ENCODE results near the gene CACNG4.

The CACNG4 gene

DNA sequence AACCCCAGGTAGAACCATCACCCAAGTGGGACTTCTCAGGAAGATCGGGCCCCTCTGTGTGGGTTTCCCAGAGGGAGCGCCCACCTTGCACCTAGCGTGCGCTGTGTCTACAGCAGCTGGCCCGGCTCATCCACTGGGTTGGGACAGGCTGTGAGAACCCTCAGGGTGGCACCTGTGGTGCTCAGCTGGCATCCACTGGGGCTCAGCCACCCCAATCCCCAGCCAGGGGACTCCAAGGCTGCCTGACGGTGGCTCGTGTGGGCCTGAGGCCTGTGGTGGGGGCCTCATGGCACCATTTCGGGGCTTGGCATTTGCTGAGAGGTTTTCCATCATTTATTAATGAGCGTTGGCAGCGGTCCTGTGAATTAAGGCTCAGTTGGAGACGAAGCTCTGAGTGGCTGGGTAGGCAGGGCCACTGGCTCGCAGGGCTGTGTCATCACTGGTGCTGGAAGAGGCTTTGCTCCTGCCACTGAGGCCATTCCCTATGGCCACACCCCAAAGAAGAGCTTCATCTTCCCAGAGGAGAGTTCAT is 28.5 kb downstream of the CACNG4 start:
- DNase-seq (ENCODE audit: insufficient read length, low spot score): no peak
- no peak for FAIRE-seq

DNA sequence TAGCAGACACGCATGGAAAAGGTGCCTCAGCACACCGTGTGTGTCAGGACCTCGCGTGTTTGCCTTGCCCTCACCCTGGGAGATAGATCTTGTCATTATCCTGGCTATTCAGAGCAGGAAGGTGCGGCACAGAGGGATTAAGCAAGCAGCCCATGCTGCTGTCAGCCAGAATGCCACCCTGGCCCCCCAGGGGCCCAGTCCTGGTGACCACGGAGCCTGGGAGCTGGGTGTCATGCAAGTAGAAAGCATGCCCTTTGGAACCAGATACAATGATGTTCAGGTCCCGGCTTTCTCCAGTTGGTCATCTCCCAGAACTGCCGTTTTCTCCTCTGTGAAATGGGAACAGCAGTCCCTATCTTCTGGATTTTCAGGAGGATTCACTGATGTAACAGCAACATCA is 29.9 kb downstream of the CACNG4 start:
- FAIRE-seq (no peak), DNase-seq (ENCODE audit: insufficient read length, low spot score) (no peak)
- TF ChIP-seq POLR2A (IDR thresholded peaks at IDR 0.05; ENCODE audit: low read depth, low read length): no peak

More for the DNA sequence above, 28.5 kb downstream of the CACNG4 start:
- no peak for TF ChIP-seq POLR2A (IDR thresholded peaks at IDR 0.05; ENCODE audit: low read depth, low read length)

DNA sequence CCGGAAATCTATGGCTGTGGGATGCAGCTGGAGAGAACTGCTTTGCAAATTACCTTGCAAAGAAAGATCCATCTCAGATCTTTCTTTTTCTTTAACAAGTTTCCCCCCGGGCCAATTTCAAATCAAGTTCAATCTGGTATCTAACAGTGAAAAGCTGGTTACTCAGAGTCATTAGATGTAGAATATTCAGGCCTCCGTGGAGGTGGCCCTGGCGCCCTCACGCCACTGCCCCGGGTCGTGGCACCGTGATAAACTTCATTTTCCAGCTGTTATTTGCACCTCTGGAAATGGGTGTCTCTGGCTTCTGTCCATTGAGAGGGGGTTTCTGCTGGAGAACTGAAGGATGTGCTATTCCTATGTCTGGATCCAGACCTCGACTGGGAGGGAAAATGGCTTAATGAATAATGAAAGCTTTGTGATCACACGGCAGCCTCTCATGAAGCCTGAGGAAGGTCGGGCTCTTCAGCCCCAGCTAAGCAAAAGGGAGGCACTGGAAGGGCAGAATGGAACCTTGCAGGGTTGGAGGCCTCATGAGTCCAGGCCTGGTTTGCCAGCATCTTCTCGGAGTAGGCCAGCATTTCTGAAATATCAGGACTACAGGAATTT is 30.5 kb downstream of the CACNG4 start:
- no peak for FAIRE-seq
- no peak for DNase-seq (ENCODE audit: insufficient read length, low spot score)
- no peak for TF ChIP-seq POLR2A (IDR thresholded peaks at IDR 0.05; ENCODE audit: low read depth, low read length)

DNA sequence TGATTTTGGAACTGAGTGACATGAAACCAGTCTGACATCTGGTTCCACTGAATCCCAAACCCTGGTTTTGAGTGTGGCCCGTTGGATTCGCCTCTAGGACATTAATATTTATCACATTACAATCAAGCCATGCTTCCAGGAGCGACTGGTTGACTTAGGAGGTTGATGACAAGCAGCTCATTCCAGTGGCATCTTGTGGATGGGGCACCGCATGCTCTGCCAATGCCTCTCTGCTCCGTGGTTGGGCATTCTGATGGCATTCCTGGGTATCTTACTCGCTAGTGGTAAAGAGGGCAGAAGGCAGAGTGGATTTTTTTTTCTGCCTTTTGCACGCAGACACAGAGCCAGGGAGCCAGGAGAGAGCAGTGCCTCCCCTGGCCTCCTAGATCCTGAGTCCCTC is 31.4 kb downstream of the CACNG4 start:
- DNase-seq (ENCODE audit: insufficient read length, low spot score): no peak
- no peak for FAIRE-seq
- no peak for TF ChIP-seq POLR2A (IDR thresholded peaks at IDR 0.05; ENCODE audit: low read depth, low read length)

GRCh38 chr17:66996926-66997325 is 32.4 kb downstream of the CACNG4 start:
- FAIRE-seq (no peak), DNase-seq (ENCODE audit: insufficient read length, low spot score) (no peak)
- no peak for TF ChIP-seq POLR2A (IDR thresholded peaks at IDR 0.05; ENCODE audit: low read depth, low read length)

- DNase-seq (ENCODE audit: insufficient read length, low spot score) (no peak), FAIRE-seq (no peak)
- no peak for TF ChIP-seq POLR2A (IDR thresholded peaks at IDR 0.05; ENCODE audit: low read depth, low read length)
These were observed 38.7 kb downstream of the CACNG4 start for GRCh38 chr17:67003231-67003630.

DNA sequence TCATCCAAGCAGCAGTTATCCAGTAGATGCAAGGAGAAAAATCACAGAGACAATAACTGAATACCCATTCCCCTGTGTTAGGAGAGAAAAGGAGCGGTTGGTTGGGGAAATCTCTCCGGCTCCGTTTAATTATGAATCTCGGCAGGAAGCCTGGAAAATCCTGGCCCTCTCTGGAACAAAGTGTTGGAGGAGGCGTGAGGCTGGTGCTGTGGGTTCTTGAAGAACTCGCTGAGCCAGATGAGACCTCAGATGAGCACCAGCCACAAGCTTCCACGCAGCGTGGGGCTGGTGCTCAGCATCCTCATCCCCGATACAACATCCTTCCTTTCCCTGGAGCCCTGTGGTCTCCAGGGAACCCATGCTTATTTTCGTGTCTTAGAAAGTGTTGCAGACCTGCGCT is 39.7 kb downstream of the CACNG4 start:
- FAIRE-seq (no peak), DNase-seq (ENCODE audit: insufficient read length, low spot score) (no peak)

GRCh38 chr17:67007266-67007665 is 42.8 kb downstream of the CACNG4 start:
- DNase-seq (ENCODE audit: insufficient read length, low spot score): no peak
- TF ChIP-seq POLR2A (IDR thresholded peaks at IDR 0.05; ENCODE audit: low read depth, low read length): no peak
- no peak for FAIRE-seq

More for the DNA sequence above, 39.7 kb downstream of the CACNG4 start:
- no peak for TF ChIP-seq POLR2A (IDR thresholded peaks at IDR 0.05; ENCODE audit: low read depth, low read length)

- no peak for TF ChIP-seq POLR2A (IDR thresholded peaks at IDR 0.05; ENCODE audit: low read depth, low read length)
- DNase-seq (ENCODE audit: insufficient read length, low spot score) (no peak), FAIRE-seq (no peak)
These were observed 43.6 kb downstream of the CACNG4 start for GRCh38 chr17:67008101-67008500.

GRCh38 chr17:67011527-67012175 is 47.1 kb downstream of the CACNG4 start:
- no peak for TF ChIP-seq POLR2A (IDR thresholded peaks at IDR 0.05; ENCODE audit: low read depth, low read length)
- DNase-seq (ENCODE audit: insufficient read length, low spot score): no peak
- FAIRE-seq: no peak

- DNase-seq (ENCODE audit: insufficient read length, low spot score) (no peak), FAIRE-seq (no peak)
- no peak for TF ChIP-seq POLR2A (IDR thresholded peaks at IDR 0.05; ENCODE audit: low read depth, low read length)
These were observed 49.4 kb downstream of the CACNG4 start for GRCh38 chr17:67013891-67014290.

GRCh38 chr17:67015001-67015400 is 50.5 kb downstream of the CACNG4 start:
- DNase-seq (ENCODE audit: insufficient read length, low spot score): no peak
- TF ChIP-seq POLR2A (IDR thresholded peaks at IDR 0.05; ENCODE audit: low read depth, low read length): no peak
- FAIRE-seq: no peak

- DNase-seq (ENCODE audit: insufficient read length, low spot score) (no peak), FAIRE-seq (no peak)
- no peak for TF ChIP-seq POLR2A (IDR thresholded peaks at IDR 0.05; ENCODE audit: low read depth, low read length)
These were observed 51.7 kb downstream of the CACNG4 start for GRCh38 chr17:67016039-67016762.

DNA sequence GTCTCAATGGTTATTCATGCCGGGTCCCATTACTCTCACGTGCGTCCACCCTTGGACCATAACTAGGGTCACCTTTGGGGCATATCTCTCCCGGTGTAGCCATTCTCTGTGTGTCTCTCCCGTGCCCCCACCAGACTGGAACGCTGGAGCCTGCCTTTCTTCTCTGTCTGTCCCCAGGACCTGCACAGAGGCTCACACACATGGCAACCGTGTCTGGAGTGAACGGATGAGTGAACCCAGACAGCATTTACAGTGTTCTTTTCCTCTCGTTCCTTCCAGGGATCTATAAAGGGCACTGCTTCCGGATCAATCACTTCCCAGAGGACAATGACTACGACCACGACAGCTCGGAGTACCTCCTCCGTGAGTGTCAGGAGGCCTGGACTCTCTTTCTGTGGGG is 53.4 kb downstream of the CACNG4 start:
- TF ChIP-seq POLR2A (IDR thresholded peaks at IDR 0.05; ENCODE audit: low read depth, low read length): no peak
- FAIRE-seq (no peak), DNase-seq (ENCODE audit: insufficient read length, low spot score) (no peak)

Measured in H54 (cell line).